Measurements from ENCODE around the gene ITGB5. TPM values are rescaled to one million over a fixed set of nuclear protein-coding genes. Genes with fewer than 3 reads are reported as not detected.

Gene ITGB5
- total RNA-seq, 6 experiments from 2014 or later = 61.3 to 125 (median 98.4) TPM

DNA sequence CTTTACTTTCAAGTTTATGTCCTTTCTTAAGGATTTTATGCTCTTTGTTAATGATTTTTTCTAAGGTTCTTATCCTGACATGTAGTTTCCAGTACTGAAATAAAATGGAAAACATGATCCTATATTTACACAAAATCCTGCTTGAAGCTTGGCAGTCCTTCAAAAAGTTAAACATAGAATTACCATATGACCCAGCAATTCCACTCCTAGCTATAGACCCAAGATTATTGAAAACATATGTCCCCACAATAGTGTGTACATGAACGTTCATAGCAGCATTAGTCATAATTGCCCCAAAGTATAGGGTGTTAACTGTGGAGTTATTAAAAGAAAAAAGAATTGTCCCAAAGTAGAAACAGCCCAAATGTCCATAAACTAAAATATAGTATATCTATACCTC, 33.2 kb downstream of the ITGB5 start:
- Histone ChIP-seq H3K27ac (no peak overlapping the region), H3K9me3 (no peaks in the 10 kb centered on the region), H3K4me3 (no peak overlapping the region), H3K36me3 (peaks cover 0 to 6% (median 3%) of the 10 kb centered on the region in 4 donors), H3K4me1 (peaks cover 0 to 31% (median 13%) of the 10 kb centered on the region in 4 donors), H3K27me3 (no peaks in the 10 kb centered on the region)
- TF ChIP-seq POLR2A (IDR thresholded peaks at IDR 0.05) = no peak
- TF ChIP-seq, protein P1, sequence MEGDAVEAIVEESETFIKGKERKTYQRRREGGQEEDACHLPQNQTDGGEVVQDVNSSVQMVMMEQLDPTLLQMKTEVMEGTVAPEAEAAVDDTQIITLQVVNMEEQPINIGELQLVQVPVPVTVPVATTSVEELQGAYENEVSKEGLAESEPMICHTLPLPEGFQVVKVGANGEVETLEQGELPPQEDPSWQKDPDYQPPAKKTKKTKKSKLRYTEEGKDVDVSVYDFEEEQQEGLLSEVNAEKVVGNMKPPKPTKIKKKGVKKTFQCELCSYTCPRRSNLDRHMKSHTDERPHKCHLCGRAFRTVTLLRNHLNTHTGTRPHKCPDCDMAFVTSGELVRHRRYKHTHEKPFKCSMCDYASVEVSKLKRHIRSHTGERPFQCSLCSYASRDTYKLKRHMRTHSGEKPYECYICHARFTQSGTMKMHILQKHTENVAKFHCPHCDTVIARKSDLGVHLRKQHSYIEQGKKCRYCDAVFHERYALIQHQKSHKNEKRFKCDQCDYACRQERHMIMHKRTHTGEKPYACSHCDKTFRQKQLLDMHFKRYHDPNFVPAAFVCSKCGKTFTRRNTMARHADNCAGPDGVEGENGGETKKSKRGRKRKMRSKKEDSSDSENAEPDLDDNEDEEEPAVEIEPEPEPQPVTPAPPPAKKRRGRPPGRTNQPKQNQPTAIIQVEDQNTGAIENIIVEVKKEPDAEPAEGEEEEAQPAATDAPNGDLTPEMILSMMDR (IDR thresholded peaks at IDR 0.05) = no peak
- 62% methylated on average over 1 of the region's 1 CpG for WGBS (ENCODE audit: insufficient coverage, low coverage, low lambda C conversion rate, missing lambda C conversion rate)
- intact Hi-C loops (cut with DNase I) = no loop called here
- no peak for DNase-seq
- no peak for ATAC-seq

DNA sequence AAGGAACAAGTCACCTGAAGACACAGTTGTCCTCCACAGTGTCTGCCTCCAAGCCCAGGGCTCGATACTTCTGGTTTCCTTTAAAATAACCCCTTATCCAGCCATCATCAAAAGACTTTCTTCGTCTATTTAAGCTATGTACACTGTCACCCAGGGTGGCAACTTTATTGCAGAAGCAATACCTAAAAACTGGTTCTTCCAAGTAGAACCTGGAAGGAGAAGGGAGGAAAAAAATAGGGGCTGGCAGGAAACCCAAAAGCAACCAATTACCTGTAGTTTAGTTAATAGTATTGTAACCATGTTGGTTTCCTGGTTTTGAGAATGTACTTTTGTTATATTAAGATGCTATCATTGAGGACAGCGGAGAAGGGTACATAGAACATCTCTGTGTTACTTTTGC, 33.7 kb downstream of the ITGB5 start:
- ATAC-seq (no peak), DNase-seq (no peak)
- Histone ChIP-seq H3K27ac (no peak overlapping the region), H3K4me3 (no peak overlapping the region), H3K4me1 (peaks cover 0 to 25% (median 10%) of the 10 kb centered on the region in 4 donors), H3K36me3 (peaks cover 0 to 6% (median 3%) of the 10 kb centered on the region in 4 donors), H3K9me3 (no peaks in the 10 kb centered on the region), H3K27me3 (no peaks in the 10 kb centered on the region)
- 87% methylated on average over 3 of the region's 3 CpGs for WGBS (ENCODE audit: insufficient coverage, low coverage, low lambda C conversion rate, missing lambda C conversion rate)
- intact Hi-C loops (cut with DNase I) = no loop called here
- TF ChIP-seq, protein P1 (IDR thresholded peaks at IDR 0.05) = no peak
- TF ChIP-seq POLR2A (IDR thresholded peaks at IDR 0.05) = no peak

DNA sequence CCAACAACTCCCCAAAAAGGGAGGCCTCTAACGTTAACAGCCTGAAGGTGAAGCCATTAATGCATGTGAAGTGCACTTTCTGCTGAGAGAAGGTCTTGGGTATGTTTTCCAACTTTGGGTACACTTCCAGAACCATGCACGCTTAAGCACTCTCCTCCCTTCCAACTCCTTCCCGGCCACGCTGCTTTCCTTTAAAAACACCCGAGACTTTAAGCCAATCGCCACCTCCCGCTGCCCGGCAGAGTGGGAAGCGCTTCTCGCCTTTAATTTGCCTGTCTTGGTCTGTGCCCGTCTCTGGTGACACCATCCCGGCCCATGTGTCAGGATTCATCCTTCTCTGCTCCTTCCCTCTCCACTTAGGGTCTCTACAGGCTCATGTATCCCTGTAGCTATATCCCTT, 35.3 kb downstream of the ITGB5 start:
- DNase-seq = no peak
- Histone ChIP-seq H3K27ac (peak overlapping the region in 1 of 3 donors; percentile 82), H3K9me3 (no peaks in the 10 kb centered on the region), H3K27me3 (no peaks in the 10 kb centered on the region), H3K4me3 (no peak overlapping the region), H3K4me1 (peaks cover 0 to 22% (median 7%) of the 10 kb centered on the region in 4 donors), H3K36me3 (peaks cover 0 to 9% (median 5%) of the 10 kb centered on the region in 4 donors)
- TF ChIP-seq, protein P1 (IDR thresholded peaks at IDR 0.05) = no peak
- TF ChIP-seq POLR2A (IDR thresholded peaks at IDR 0.05) = no peak
- ATAC-seq = peak in 3 of 4 donors; percentile 4 to 11 (median 6)
- 80% methylated on average over 7 of the region's 12 CpGs for WGBS (ENCODE audit: insufficient coverage, low coverage, low lambda C conversion rate, missing lambda C conversion rate)
- intact Hi-C loops (cut with DNase I) = no loop called here

DNA sequence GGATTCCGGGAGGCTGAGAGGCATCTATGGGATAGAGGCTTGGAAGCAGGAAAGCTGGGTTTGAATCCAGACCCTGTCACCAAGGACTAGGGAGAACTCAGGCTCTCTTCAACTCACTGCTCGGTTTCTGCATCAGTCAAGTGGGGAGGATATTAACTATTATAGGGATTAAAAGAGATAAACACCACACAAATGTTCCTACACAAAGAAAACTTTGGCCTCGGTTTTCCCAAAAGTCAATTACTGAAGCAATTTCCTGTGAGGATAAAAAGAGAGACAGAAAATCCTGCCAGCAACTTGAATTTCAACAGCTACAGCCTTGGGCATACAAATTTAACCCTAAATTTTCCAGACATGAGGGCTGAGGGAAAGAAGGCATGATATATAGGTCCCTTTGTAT, 36.0 kb downstream of the ITGB5 start:
- H3K9me3 ChIP-seq = no peaks in the 10 kb centered on the region
- peak overlapping the region; percentile 69 to 82 (median 71) for H3K27ac ChIP-seq
- no peak overlapping the region for H3K4me3 ChIP-seq
- ATAC-seq = peak; percentile 75 to 76 (median 76)
- 15% methylated on average over 3 of the region's 3 CpGs for whole genome bisulfite sequencing (ENCODE audit: insufficient coverage, low coverage, low lambda C conversion rate, missing lambda C conversion rate)
- peaks cover 0 to 9% (median 2%) of the 10 kb centered on the region in 4 donors for H3K36me3 ChIP-seq
- peak; percentile 64 for TF ChIP-seq POLR2A (IDR thresholded peaks at IDR 0.05)
- TF ChIP-seq, protein P1 (IDR thresholded peaks at IDR 0.05) = no peak
- no peak for DNase-seq
- intact Hi-C loops (cut with DNase I) = no loop called here
- peaks cover 0 to 22% (median 7%) of the 10 kb centered on the region in 4 donors for H3K4me1 ChIP-seq
- no peaks in the 10 kb centered on the region for H3K27me3 ChIP-seq

Measured in right lobe of liver (tissue), 6 donors.